HPDE6-E6E7 (cell line): ENCODE data around the gene PITPNM3.

Experiments
- DNase-seq: peaks from one replicate; pipeline ENCODE4 v3.0.0; 2011; ENCODE audit warnings: missing footprints; ENCODE audit errors: extremely low spot score

PITPNM3 gene

GRCh38 chr17:6413065-6413464 lies 143.3 kb downstream of the PITPNM3 start:
- peak; percentile 61 for DNase-seq

- DNase-seq = no peak
Observed at GRCh38 chr17:6408735-6409134, 147.6 kb downstream of the PITPNM3 start.

GRCh38 chr17:6408276-6408675 lies 148.1 kb downstream of the PITPNM3 start:
- DNase-seq = no peak

- no peak for DNase-seq
Observed at GRCh38 chr17:6402258-6402657, 154.1 kb downstream of the PITPNM3 start.
